Activated T-helper 2 cell treated with anti-CD3 and anti-CD28 coated beads, Interferon-gamma antibody, Interleukin-2, Interleukin-4, amounts not matched to agents 10 μg/mL and 5 μg/mL and 100 μg/mL, durations not matched to agents 14 hours and 24 hours and 36 hours (primary cell): ENCODE measurements around the gene UBXN4. TPM values are rescaled to one million over a fixed set of nuclear protein-coding genes. Genes with fewer than 3 reads are reported as not detected.
A peak's percentile ranks its signal among the peaks of the same experiment; 100 is the strongest.
"Not testable (repeated sequence)": the region's sequence is repeated elsewhere in the genome, so short reads cannot be mapped to it uniquely, and the experiment has no call there.

Experiments used
- DNase-seq: peaks from one replicate; pipeline ENCODE4 v3.0.0; 2021; ENCODE audit warnings: low spot score
- H3K27ac Mint-ChIP-seq: one replicate; pipeline ENCODE4 v1.8.0; 2021; ENCODE audit warnings: mixed read lengths
- H3K27me3 Mint-ChIP-seq: one replicate; pipeline ENCODE4 v1.8.0; 2021; ENCODE audit warnings: low read depth, mixed read lengths
- H3K36me3 Mint-ChIP-seq: one replicate; pipeline ENCODE4 v1.8.0; 2021; ENCODE audit warnings: low read depth, mixed read lengths
- H3K4me1 Mint-ChIP-seq: one replicate; pipeline ENCODE4 v1.8.0; 2021; ENCODE audit warnings: low read depth, mixed read lengths
- H3K4me3 Mint-ChIP-seq: one replicate; pipeline ENCODE4 v1.8.0; 2021; ENCODE audit warnings: low read depth, mild to moderate bottlenecking, moderate library complexity, mixed read lengths
- H3K9me3 Mint-ChIP-seq: one replicate; pipeline ENCODE4 v1.8.0; 2021; ENCODE audit warnings: mixed read lengths
- intact Hi-C: fragments of 100-400 bp; cut with micrococcal nuclease; formaldehyde crosslinking; loops from one replicate; pipeline ENCODE4 v1.15.1; 2023
- total RNA-seq: library from RNA; stranded (reverse); gene quantifications from 2 replicates; pipeline ENCODE4 v1.2.3, GENCODE V29; 2022

The UBXN4 gene
- total RNA-seq, 1 donor from 2014 or later, result 118 TPM

GRCh38 chr2:135797497-135798274 is 56.0 kb downstream of the UBXN4 start:
- H3K4me3 Mint-ChIP-seq, result no peak overlapping the region
- peaks cover 26% of the 10 kb centered on the region for H3K9me3 Mint-ChIP-seq
- intact Hi-C loops, result loop anchor here (5.0 to 10.0 kb wide), 3 partner anchors 55 to 795 kb away; partner anchors contain the start of gene UBXN4
- H3K36me3 Mint-ChIP-seq, result peaks cover 25% of the 10 kb centered on the region
- H3K4me1 Mint-ChIP-seq, result peaks cover 21% of the 10 kb centered on the region
- H3K27ac Mint-ChIP-seq, result no peak overlapping the region
- peak; percentile 67 for DNase-seq
- H3K27me3 Mint-ChIP-seq, result no peaks in the 10 kb centered on the region

- Mint-ChIP-seq H3K36me3 (peaks cover 25% of the 10 kb centered on the region), H3K4me1 (peaks cover 18% of the 10 kb centered on the region), H3K27ac (no peak overlapping the region), H3K4me3 (no peak overlapping the region), H3K27me3 (no peaks in the 10 kb centered on the region), H3K9me3 (peaks cover 26% of the 10 kb centered on the region)
- intact Hi-C loops, result loop anchor here (5.0 to 10.0 kb wide), 3 partner anchors 56 to 796 kb away; partner anchors contain the start of gene UBXN4
- DNase-seq, result no peak
Observed at GRCh38 chr2:135798275-135798705, 56.6 kb downstream of the UBXN4 start.

- no peak for DNase-seq
- Mint-ChIP-seq H3K9me3 (peaks cover 26% of the 10 kb centered on the region), H3K36me3 (peaks cover 25% of the 10 kb centered on the region), H3K27ac (no peak overlapping the region), H3K27me3 (no peaks in the 10 kb centered on the region), H3K4me1 (peaks cover 18% of the 10 kb centered on the region), H3K4me3 (no peak overlapping the region)
- intact Hi-C loops, result loop anchor here (5.0 to 10.0 kb wide), 3 partner anchors 56 to 796 kb away; partner anchors contain the start of gene UBXN4
Observed at GRCh38 chr2:135798762-135799161, 57.1 kb downstream of the UBXN4 start.

GRCh38 chr2:135799738-135800137 is 58.1 kb downstream of the UBXN4 start:
- DNase-seq, result no peak
- H3K27ac Mint-ChIP-seq, result no peak overlapping the region
- H3K4me3 Mint-ChIP-seq, result no peak overlapping the region
- H3K9me3 Mint-ChIP-seq, result peaks cover 26% of the 10 kb centered on the region
- H3K4me1 Mint-ChIP-seq, result peaks cover 14% of the 10 kb centered on the region
- intact Hi-C loops, result loop anchor here (5.0 to 10.0 kb wide), 3 partner anchors 57 to 797 kb away; partner anchors contain the start of gene UBXN4
- H3K36me3 Mint-ChIP-seq, result peaks cover 25% of the 10 kb centered on the region
- H3K27me3 Mint-ChIP-seq, result no peaks in the 10 kb centered on the region

GRCh38 chr2:135800513-135801460 is 59.1 kb downstream of the UBXN4 start:
- DNase-seq, result no peak
- no peak overlapping the region for H3K4me3 Mint-ChIP-seq

GRCh38 chr2:135802350-135802749 is 60.7 kb downstream of the UBXN4 start:
- no peak overlapping the region for H3K27ac Mint-ChIP-seq
- no peak for DNase-seq
- peaks cover 4% of the 10 kb centered on the region for H3K4me1 Mint-ChIP-seq
- H3K9me3 Mint-ChIP-seq, result peaks cover 26% of the 10 kb centered on the region
- H3K27me3 Mint-ChIP-seq, result no peaks in the 10 kb centered on the region
- peaks cover 25% of the 10 kb centered on the region for H3K36me3 Mint-ChIP-seq
- no peak overlapping the region for H3K4me3 Mint-ChIP-seq
- intact Hi-C loops, result no loop called here

More at GRCh38 chr2:135800513-135801460, 59.1 kb downstream of the UBXN4 start:
- intact Hi-C loops, result no loop called here
- no peak overlapping the region for H3K27ac Mint-ChIP-seq
- H3K4me1 Mint-ChIP-seq, result peaks cover 9% of the 10 kb centered on the region
- H3K27me3 Mint-ChIP-seq, result no peaks in the 10 kb centered on the region
- H3K9me3 Mint-ChIP-seq, result peaks cover 26% of the 10 kb centered on the region
- H3K36me3 Mint-ChIP-seq, result peaks cover 25% of the 10 kb centered on the region

- no peak for DNase-seq
- H3K36me3 Mint-ChIP-seq, result peaks cover 29% of the 10 kb centered on the region
- no peak overlapping the region for H3K27ac Mint-ChIP-seq
- H3K27me3 Mint-ChIP-seq, result no peaks in the 10 kb centered on the region
- H3K4me3 Mint-ChIP-seq, result no peak overlapping the region
- peaks cover 26% of the 10 kb centered on the region for H3K9me3 Mint-ChIP-seq
- H3K4me1 Mint-ChIP-seq, result peaks cover 1% of the 10 kb centered on the region
- intact Hi-C loops, result no loop called here
Observed at GRCh38 chr2:135803278-135803677, 61.6 kb downstream of the UBXN4 start.

- DNase-seq, H3K4me1 Mint-ChIP-seq, H3K9me3 Mint-ChIP-seq, H3K27me3 Mint-ChIP-seq, H3K4me3 Mint-ChIP-seq, intact Hi-C loops, H3K27ac Mint-ChIP-seq: not testable (repeated sequence)
- peaks cover 23% of the 10 kb centered on the region for H3K36me3 Mint-ChIP-seq
Observed at GRCh38 chr2:135807874-135808273, 66.2 kb downstream of the UBXN4 start.

- Mint-ChIP-seq H3K9me3 (no peaks in the 10 kb centered on the region), H3K36me3 (peaks cover 29% of the 10 kb centered on the region), H3K4me3 (no peak overlapping the region), H3K4me1 (peaks cover 7% of the 10 kb centered on the region), H3K27ac (no peak overlapping the region), H3K27me3 (no peaks in the 10 kb centered on the region)
- intact Hi-C loops, result no loop called here
- no peak for DNase-seq
Observed at GRCh38 chr2:135812907-135813511, 71.4 kb downstream of the UBXN4 start.

GRCh38 chr2:135815269-135815668 is 73.6 kb downstream of the UBXN4 start:
- Mint-ChIP-seq H3K9me3 (no peaks in the 10 kb centered on the region), H3K27ac (peak overlapping the region; percentile 95), H3K4me3 (no peak overlapping the region), H3K27me3 (no peaks in the 10 kb centered on the region), H3K4me1 (peaks cover 22% of the 10 kb centered on the region), H3K36me3 (peaks cover 25% of the 10 kb centered on the region)
- intact Hi-C loops, result loop anchor here (5.0 kb wide), 1 partner anchor 283 kb away; the partner anchor contains the start of genes R3HDM1 and ZRANB3
- no peak for DNase-seq

- intact Hi-C loops, result loop anchor here (5.0 kb wide), 1 partner anchor 285 kb away; the partner anchor contains the start of genes R3HDM1 and ZRANB3
- DNase-seq, result no peak
- Mint-ChIP-seq H3K27me3 (no peaks in the 10 kb centered on the region), H3K4me3 (no peak overlapping the region), H3K4me1 (peaks cover 34% of the 10 kb centered on the region), H3K9me3 (peaks cover 7% of the 10 kb centered on the region), H3K27ac (no peak overlapping the region), H3K36me3 (peaks cover 27% of the 10 kb centered on the region)
Observed at GRCh38 chr2:135817466-135817865, 75.8 kb downstream of the UBXN4 start.

GRCh38 chr2:135817951-135818350 is 76.3 kb downstream of the UBXN4 start:
- H3K27ac Mint-ChIP-seq, result no peak overlapping the region
- peaks cover 32% of the 10 kb centered on the region for H3K36me3 Mint-ChIP-seq
- intact Hi-C loops, result loop anchor here (5.0 kb wide), 1 partner anchor 286 kb away; the partner anchor contains the start of genes R3HDM1 and ZRANB3
- H3K9me3 Mint-ChIP-seq, result peaks cover 11% of the 10 kb centered on the region
- peaks cover 36% of the 10 kb centered on the region for H3K4me1 Mint-ChIP-seq
- no peak overlapping the region for H3K4me3 Mint-ChIP-seq
- DNase-seq, result no peak
- no peaks in the 10 kb centered on the region for H3K27me3 Mint-ChIP-seq
